ENCODE data around the gene SLCO3A1. TPM values are rescaled to one million over a fixed set of nuclear protein-coding genes. Genes with fewer than 3 reads are reported as not detected.

SLCO3A1 gene
- total RNA-seq, 1 donor: 5.4 TPM

DNA sequence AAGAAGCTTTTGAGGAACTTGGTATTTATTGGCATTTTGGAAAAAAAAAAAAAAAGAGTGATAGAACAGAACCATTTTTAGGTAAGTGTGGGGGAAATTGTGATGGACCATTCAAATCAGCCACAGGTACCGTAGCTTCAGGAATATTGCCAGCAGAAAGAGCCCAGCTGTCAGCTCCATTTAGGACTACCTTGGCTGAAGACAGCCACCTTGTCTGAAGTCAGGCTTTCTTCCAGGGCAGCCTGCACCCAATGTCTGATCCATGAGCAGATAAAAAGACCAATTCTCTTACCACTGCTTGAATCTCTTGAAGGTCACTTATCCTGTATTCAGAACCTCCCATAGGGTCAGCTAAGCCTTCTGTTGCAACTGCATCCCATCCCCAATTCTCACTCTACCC, 37.6 kb downstream of the SLCO3A1 start:
- Histone ChIP-seq H3K79me2 (ENCODE audit: insufficient read depth, low read length) (peaks cover 4% of the 10 kb centered on the region), H3K27ac (ENCODE audit: low read depth, low read length) (no peak overlapping the region), H3K36me3 (ENCODE audit: insufficient read depth, low read length) (no peaks in the 10 kb centered on the region), H3K27me3 (ENCODE audit: insufficient read depth, low read length) (no peaks in the 10 kb centered on the region), H3K4me1 (ENCODE audit: insufficient read depth, low read length) (peaks cover 8% of the 10 kb centered on the region), H3K4me2 (ENCODE audit: insufficient read depth, low read length) (no peak overlapping the region), H3K9me3 (ENCODE audit: low read depth, low read length) (no peaks in the 10 kb centered on the region), H3K4me3 (ENCODE audit: insufficient read depth, low read length) (no peak overlapping the region), H2AFZ (ENCODE audit: low read length) (no peak overlapping the region), H4K20me1 (ENCODE audit: insufficient read depth, low read length) (peaks cover 4% of the 10 kb centered on the region)
- no peak for DNase-seq (ENCODE audit: insufficient read length, low spot score, missing footprints)
- TF ChIP-seq, protein P1, sequence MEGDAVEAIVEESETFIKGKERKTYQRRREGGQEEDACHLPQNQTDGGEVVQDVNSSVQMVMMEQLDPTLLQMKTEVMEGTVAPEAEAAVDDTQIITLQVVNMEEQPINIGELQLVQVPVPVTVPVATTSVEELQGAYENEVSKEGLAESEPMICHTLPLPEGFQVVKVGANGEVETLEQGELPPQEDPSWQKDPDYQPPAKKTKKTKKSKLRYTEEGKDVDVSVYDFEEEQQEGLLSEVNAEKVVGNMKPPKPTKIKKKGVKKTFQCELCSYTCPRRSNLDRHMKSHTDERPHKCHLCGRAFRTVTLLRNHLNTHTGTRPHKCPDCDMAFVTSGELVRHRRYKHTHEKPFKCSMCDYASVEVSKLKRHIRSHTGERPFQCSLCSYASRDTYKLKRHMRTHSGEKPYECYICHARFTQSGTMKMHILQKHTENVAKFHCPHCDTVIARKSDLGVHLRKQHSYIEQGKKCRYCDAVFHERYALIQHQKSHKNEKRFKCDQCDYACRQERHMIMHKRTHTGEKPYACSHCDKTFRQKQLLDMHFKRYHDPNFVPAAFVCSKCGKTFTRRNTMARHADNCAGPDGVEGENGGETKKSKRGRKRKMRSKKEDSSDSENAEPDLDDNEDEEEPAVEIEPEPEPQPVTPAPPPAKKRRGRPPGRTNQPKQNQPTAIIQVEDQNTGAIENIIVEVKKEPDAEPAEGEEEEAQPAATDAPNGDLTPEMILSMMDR (IDR thresholded peaks at IDR 0.05; ENCODE audit: extremely low read depth, low read depth, low read length): no peak

DNA sequence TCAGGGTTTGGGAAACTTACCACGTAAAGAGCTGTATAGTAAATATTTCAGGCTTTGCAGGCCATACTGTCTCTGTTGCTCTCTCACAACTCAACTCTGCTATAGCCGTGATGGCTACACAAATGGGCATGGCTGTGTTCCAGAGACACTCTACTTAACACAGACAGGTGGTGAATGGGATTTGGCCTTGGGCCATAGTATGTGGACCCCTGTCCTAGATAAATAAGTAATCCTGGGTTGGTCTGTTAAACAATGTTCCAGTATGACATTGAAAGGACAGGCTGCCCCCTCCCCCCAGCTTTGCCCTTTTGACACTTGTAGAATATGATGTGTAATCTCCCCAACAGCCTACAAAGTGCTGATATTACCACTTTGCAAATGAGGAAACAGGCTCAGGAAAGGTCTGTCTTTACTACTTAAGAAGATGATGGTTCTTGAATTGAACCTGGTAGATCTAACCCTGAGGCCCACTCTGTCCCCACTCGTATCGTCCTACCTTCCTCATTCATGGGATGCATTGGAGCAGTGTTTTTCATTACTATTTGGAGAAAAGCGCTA, 38.4 kb downstream of the SLCO3A1 start:
- Histone ChIP-seq H3K79me2 (ENCODE audit: insufficient read depth, low read length) (peaks cover 4% of the 10 kb centered on the region), H3K4me1 (ENCODE audit: insufficient read depth, low read length) (peaks cover 8% of the 10 kb centered on the region), H2AFZ (ENCODE audit: low read length) (no peak overlapping the region), H4K20me1 (ENCODE audit: insufficient read depth, low read length) (peaks cover 4% of the 10 kb centered on the region), H3K36me3 (ENCODE audit: insufficient read depth, low read length) (no peaks in the 10 kb centered on the region), H3K4me2 (ENCODE audit: insufficient read depth, low read length) (no peak overlapping the region), H3K9me3 (ENCODE audit: low read depth, low read length) (no peaks in the 10 kb centered on the region), H3K27ac (ENCODE audit: low read depth, low read length) (no peak overlapping the region), H3K27me3 (ENCODE audit: insufficient read depth, low read length) (no peaks in the 10 kb centered on the region), H3K4me3 (ENCODE audit: insufficient read depth, low read length) (no peak overlapping the region)
- TF ChIP-seq, protein P1 (IDR thresholded peaks at IDR 0.05; ENCODE audit: extremely low read depth, low read depth, low read length): no peak
- no peak for DNase-seq (ENCODE audit: insufficient read length, low spot score, missing footprints)

DNA sequence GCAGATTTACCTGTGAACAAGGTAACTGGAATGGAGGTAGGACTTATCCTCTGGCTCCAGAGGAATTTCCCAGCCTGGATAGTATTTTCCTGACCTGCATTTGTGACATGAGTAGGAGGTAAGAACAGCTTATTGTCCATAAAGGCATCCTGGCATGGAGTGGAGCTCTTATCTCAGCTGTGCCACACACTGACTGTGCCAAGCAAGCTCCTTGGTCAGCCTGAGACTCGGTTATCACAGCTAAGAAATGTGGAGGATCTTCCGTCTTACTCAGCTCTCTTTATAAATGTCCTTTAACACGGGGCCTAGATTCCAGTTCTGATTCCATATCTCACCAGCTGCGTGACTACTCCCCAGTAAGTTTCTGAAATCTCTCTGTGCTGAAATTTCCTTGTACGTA, 38.9 kb downstream of the SLCO3A1 start:
- Histone ChIP-seq H2AFZ (ENCODE audit: low read length) (no peak overlapping the region), H4K20me1 (ENCODE audit: insufficient read depth, low read length) (peaks cover 4% of the 10 kb centered on the region)

DNA sequence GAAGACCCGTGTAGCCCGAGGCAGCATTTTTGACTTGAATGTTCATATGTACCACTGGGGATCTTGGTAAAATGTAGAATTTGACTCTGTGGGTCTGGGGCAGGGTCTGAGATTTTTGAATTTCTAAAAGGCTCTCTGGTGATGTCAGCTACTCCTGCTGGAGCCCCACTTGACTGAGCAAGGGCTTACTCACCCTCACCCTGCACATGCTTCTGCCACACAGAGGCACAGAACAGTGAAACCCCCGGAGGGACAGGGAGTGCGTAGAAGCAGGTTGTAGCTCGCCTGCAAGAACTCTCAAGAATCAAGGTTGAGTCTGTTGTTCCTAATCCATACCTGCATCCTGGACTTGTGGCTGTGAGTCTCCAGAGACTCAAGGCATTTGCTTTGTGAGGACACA, 41.1 kb downstream of the SLCO3A1 start:
- H3K79me2 ChIP-seq (ENCODE audit: insufficient read depth, low read length): no peaks in the 10 kb centered on the region
- no peaks in the 10 kb centered on the region for H3K4me1 ChIP-seq (ENCODE audit: insufficient read depth, low read length)
- no peaks in the 10 kb centered on the region for H4K20me1 ChIP-seq (ENCODE audit: insufficient read depth, low read length)
- H3K4me3 ChIP-seq (ENCODE audit: insufficient read depth, low read length): no peak overlapping the region
- H3K36me3 ChIP-seq (ENCODE audit: insufficient read depth, low read length): no peaks in the 10 kb centered on the region
- H2AFZ ChIP-seq (ENCODE audit: low read length): no peak overlapping the region
- TF ChIP-seq, protein P1 (IDR thresholded peaks at IDR 0.05; ENCODE audit: extremely low read depth, low read depth, low read length): no peak
- no peaks in the 10 kb centered on the region for H3K27me3 ChIP-seq (ENCODE audit: insufficient read depth, low read length)
- H3K4me2 ChIP-seq (ENCODE audit: insufficient read depth, low read length): no peak overlapping the region
- no peak overlapping the region for H3K27ac ChIP-seq (ENCODE audit: low read depth, low read length)
- H3K9me3 ChIP-seq (ENCODE audit: low read depth, low read length): no peaks in the 10 kb centered on the region
- no peak for DNase-seq (ENCODE audit: insufficient read length, low spot score, missing footprints)

More for the DNA sequence above, 38.9 kb downstream of the SLCO3A1 start:
- H3K9me3 ChIP-seq (ENCODE audit: low read depth, low read length): no peaks in the 10 kb centered on the region
- DNase-seq (ENCODE audit: insufficient read length, low spot score, missing footprints): no peak
- H3K79me2 ChIP-seq (ENCODE audit: insufficient read depth, low read length): peaks cover under 1% of the 10 kb centered on the region
- H3K27me3 ChIP-seq (ENCODE audit: insufficient read depth, low read length): no peaks in the 10 kb centered on the region
- H3K4me1 ChIP-seq (ENCODE audit: insufficient read depth, low read length): peaks cover 8% of the 10 kb centered on the region
- TF ChIP-seq, protein P1 (IDR thresholded peaks at IDR 0.05; ENCODE audit: extremely low read depth, low read depth, low read length): no peak
- H3K4me2 ChIP-seq (ENCODE audit: insufficient read depth, low read length): no peak overlapping the region
- H3K36me3 ChIP-seq (ENCODE audit: insufficient read depth, low read length): no peaks in the 10 kb centered on the region
- no peak overlapping the region for H3K27ac ChIP-seq (ENCODE audit: low read depth, low read length)
- H3K4me3 ChIP-seq (ENCODE audit: insufficient read depth, low read length): no peak overlapping the region
